Left ventricle myocardium inferior (tissue), 1 donor: Measurements from ENCODE around the gene NDOR1. TPM values are rescaled to one million over a fixed set of nuclear protein-coding genes. Genes with fewer than 3 reads are reported as not detected.

Experiments used
- DNase-seq: peaks from one replicate; pipeline ENCODE4 v3.0.0-alpha.2; 2020
- H3K27ac ChIP-seq: fragments of 200-600 bp; replicated peaks from 2 replicates; pipeline ENCODE4 v1.8.0; 2021
- H3K27me3 ChIP-seq: fragments of 200-600 bp; 2 replicates; pipeline ENCODE4 v1.8.0; 2021; ENCODE audit warnings: low read depth
- H3K36me3 ChIP-seq: fragments of 200-600 bp; 2 replicates; pipeline ENCODE4 v1.8.0; 2021
- H3K4me1 ChIP-seq: fragments of 200-600 bp; 2 replicates; pipeline ENCODE4 v1.8.0; 2021
- H3K4me3 ChIP-seq: fragments of 200-600 bp; 2 replicates; pipeline ENCODE4 v1.8.0; 2021; ENCODE audit warnings: mild to moderate bottlenecking, moderate library complexity
- H3K9me3 ChIP-seq: fragments of 200-600 bp; replicated peaks from 2 replicates; pipeline ENCODE4 v1.8.0; 2021
- CTCF ChIP-seq: fragments of 200-600 bp; IDR thresholded peaks from 2 replicates; pipeline ENCODE4 v1.8.0; 2021; ENCODE audit warnings: antibody characterized with exemption, mild to moderate bottlenecking, borderline replicate concordance
- intact Hi-C: fragments of 100-400 bp; cut with micrococcal nuclease; formaldehyde crosslinking; loops from one replicate; pipeline ENCODE4 v1.11.0; 2022
- total RNA-seq: library from RNA; stranded (reverse); fragmentation: NEBNext Ultra II Directional; extraction: Animal tissue kit (Norgen Biotek cat#: 25700); gene quantifications from one replicate; pipeline ENCODE4 v1.2.1, GENCODE V29; 2021
- donor health status: DM: no; HTN: yes; CAD: no; lungs with severe emphysema.

The NDOR1 gene
- total RNA-seq, 1 donor from 2014 or later, result 6.5 TPM

DNA sequence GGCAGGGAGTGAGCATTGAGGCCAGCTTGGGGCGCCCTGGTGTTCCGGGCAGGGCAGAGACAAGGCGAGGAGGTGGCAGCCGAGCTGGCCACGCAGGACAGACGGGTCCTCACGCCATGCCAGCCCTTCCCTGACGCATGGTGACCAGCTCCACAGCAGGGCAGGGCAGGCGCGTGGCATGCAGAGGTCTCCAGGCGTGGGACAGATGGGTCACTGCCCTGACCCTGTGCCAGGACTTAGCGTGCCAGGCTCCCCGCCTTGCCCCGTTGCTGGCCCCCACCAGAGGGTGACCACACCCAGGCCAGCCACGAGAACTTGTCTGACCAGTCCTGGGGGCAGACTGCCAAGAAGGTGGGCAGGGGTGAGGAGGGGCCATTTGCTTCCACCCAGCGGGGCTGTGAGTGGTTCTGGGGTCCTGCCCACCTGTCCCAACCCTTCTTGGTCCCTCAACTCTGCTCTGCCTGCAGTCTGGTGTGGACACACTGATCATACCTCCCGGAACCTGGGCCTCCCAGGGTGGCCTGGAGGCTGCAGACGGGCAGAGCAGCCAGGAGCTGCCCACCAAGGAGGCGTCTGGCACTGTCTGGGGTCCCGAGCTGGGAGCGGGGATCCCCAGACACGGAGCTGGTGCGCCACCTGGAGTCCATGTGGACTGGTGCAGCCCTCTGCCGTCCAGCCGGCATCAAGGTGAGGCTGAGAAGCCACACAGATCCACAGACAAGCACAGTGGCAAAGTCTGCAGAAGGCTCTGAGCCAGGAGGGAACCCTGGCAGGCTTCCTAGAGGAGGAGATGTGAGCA lies 21.8 kb downstream of the NDOR1 start, which contains the start of gene RNF224:
Gene RNF224 (plus strand): TSS at position 449 of the 799 bp plus-strand sequence. CDS start 834 bp downstream, outside the sequence.
- Histone ChIP-seq H3K4me3 (no peak within 1 kb of the TSS), H3K36me3 (no peaks in the 10 kb centered on the region), H3K9me3 (no peaks in the 10 kb centered on the region), H3K27ac (no peak within 1 kb of the TSS), H3K4me1 (peaks cover 23% of the 10 kb centered on the region), H3K27me3 (peaks cover 44% of the 10 kb centered on the region)
- TF ChIP-seq CTCF, result peak; percentile 92
- intact Hi-C loops, result loop anchor here (5.0 kb wide), 1 partner anchor 105 kb away; no protein-coding TSS in a partner anchor
- peak; percentile 71 for DNase-seq

DNA sequence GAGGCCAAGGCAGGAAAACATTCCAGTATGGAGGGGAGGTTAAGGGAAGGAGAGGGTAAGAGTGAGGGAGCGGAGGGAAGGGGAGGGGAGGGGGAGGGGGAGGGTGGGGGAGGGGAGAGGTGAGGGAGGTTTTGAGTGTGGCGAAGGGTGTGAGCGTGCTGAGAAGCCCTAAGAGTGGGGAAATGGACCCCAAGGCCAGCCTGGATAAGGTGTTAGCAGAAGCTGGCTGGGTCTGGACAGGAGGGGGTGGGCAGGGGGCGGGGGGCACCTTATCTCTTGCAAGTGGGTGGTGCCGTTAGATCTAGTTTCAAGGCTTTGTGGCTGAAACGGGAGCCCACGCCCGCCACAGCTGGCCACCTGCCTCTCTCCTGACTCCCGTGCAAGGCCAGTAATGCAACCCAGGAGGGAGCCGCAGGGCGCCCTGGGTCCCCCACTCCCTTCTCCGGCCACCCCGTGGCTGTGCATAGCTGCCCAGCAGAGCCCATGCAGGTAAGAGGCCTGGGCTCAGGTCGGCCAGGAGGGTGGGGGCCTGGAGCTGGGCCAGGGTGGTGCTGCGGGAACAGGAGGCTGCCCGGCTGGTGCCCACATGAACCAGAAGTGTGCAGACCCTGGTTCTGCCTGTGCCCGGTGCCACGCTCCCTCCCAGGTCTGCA lies 22.5 kb downstream of the NDOR1 start:
- TF ChIP-seq CTCF, result no peak
- peaks cover 51% of the 10 kb centered on the region for H3K27me3 ChIP-seq
- peaks cover 16% of the 10 kb centered on the region for H3K4me1 ChIP-seq
- H3K4me3 ChIP-seq, result no peak overlapping the region
- DNase-seq, result no peak
- intact Hi-C loops, result loop anchor here (5.0 kb wide), 1 partner anchor 106 kb away; no protein-coding TSS in a partner anchor
- no peaks in the 10 kb centered on the region for H3K36me3 ChIP-seq
- H3K27ac ChIP-seq, result no peak overlapping the region
- H3K9me3 ChIP-seq, result no peaks in the 10 kb centered on the region

GRCh38 chr9:137228506-137228967 lies 23.0 kb downstream of the NDOR1 start:
- no peak overlapping the region for H3K27ac ChIP-seq
- peaks cover 57% of the 10 kb centered on the region for H3K27me3 ChIP-seq
- no peak for DNase-seq
- intact Hi-C loops, result loop anchor here (5.0 kb wide), 1 partner anchor 106 kb away; no protein-coding TSS in a partner anchor
- H3K4me3 ChIP-seq, result no peak overlapping the region
- no peaks in the 10 kb centered on the region for H3K36me3 ChIP-seq
- no peaks in the 10 kb centered on the region for H3K9me3 ChIP-seq
- H3K4me1 ChIP-seq, result peaks cover 13% of the 10 kb centered on the region
- TF ChIP-seq CTCF, result no peak

DNA sequence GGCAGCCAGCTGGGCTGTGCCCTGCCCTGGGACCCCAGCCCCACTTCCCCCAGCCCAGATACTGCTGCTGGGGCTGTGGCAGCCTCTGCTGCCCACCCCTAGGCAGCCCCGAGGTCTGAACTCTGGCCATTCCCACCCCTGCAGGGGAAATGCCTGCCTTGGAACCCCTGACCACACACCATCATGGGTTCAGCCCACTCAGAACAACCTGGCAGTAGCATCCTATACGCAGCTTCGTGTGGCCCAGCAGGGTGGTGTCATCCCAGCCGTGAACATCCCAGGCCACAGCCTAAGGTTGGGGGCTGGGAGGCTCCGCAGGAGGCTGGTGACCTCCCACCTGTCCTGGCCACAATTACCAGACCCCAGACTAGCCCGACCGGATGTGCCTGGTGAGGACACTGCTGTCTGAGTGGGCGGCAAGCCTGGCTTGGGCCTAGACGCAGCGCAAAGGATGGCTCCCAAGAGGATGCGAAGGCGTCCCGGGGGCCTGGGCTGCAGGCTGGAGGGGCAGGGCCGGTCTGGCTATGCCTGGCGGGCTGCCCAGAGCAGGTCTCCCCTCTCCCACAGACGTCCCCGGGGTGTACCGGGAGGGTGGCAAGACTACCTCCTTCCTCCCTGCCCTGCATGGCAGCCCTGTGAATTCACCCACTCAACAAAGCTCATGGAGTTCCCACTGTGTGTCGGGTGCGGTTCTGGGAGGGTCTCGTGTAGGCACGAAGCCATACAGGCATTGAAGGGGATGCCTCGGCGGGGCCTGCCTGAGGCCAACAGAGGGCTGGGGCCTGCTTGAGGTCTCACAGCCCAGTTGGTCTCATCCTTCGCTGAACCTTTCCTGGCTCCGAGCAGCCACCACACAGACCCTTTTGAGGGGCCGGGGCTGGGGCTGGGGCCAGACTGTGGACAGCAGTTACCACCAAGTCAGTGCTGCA lies 23.7 kb downstream of the NDOR1 start:
- Histone ChIP-seq H3K4me1 (peaks cover 6% of the 10 kb centered on the region), H3K36me3 (no peaks in the 10 kb centered on the region), H3K27ac (no peak overlapping the region), H3K27me3 (peaks cover 64% of the 10 kb centered on the region), H3K4me3 (no peak overlapping the region), H3K9me3 (no peaks in the 10 kb centered on the region)
- no peak for TF ChIP-seq CTCF
- intact Hi-C loops, result loop anchor here (5.0 kb wide), 1 partner anchor 107 kb away; no protein-coding TSS in a partner anchor
- no peak for DNase-seq
